K562 (cell line): ENCODE measurements around the gene GET3.

Source experiments
- CTBP1 ChIP-seq: fragments of 450-650 bp; IDR thresholded peaks from 2 replicates; pipeline ENCODE4 v1.6.1; 2016; ENCODE audit warnings: borderline replicate concordance
- ZFP91 ChIP-seq: sonication (generic); formaldehyde crosslinking; IDR thresholded peaks from 2 replicates; pipeline ENCODE4 v1.8.0; 2022; ENCODE audit warnings: mild to moderate bottlenecking, missing genetic modification reagents

GRCh38 chr19:12785431-12786031 lies 48.2 kb downstream of the GET3 start:
- no peak for TF ChIP-seq ZFP91 (CRISPR knock-in tag)
- TF ChIP-seq CTBP1: no peak
